Mucosa of descending colon (tissue), 3 donors: ENCODE data around the gene MAML2. TPM values are rescaled to one million over a fixed set of nuclear protein-coding genes. Genes with fewer than 3 reads are reported as not detected.
A peak's percentile ranks its signal among the peaks of the same experiment; 100 is the strongest.

Source experiments
- ATAC-seq: fragments of 200-7000 bp; cut with Tn5 transposase; one replicate; pipeline ENCODE4 v1.9.1; 2020; ENCODE audit warnings: mild to moderate bottlenecking, moderate library complexity
- DNase-seq, 3 donors: peaks; one replicate each; pipeline ENCODE4 v3.0.0-alpha.2; 2020
- H3K36me3 ChIP-seq: fragments of 200-600 bp; one replicate; pipeline ENCODE4 v1.8.0; 2021; ENCODE audit warnings: low read depth, mild to moderate bottlenecking
- H3K4me1 ChIP-seq: fragments of 200-600 bp; one replicate; pipeline ENCODE4 v1.8.0; 2021; ENCODE audit warnings: low read depth, mild to moderate bottlenecking
- H3K4me3 ChIP-seq: fragments of 200-600 bp; one replicate; pipeline ENCODE4 v1.8.0; 2021; ENCODE audit warnings: mild to moderate bottlenecking
- H3K9me3 ChIP-seq: fragments of 200-600 bp; one replicate; pipeline ENCODE4 v1.8.0; 2021; ENCODE audit warnings: mild to moderate bottlenecking
- intact Hi-C, 2 donors: fragments of 100-400 bp; cut with DNase I in 1 of 2; cut with micrococcal nuclease in 1 of 2; formaldehyde crosslinking; loops; one replicate each; pipeline versions ENCODE4 v1.11.0 to v1.11.1; 2022; cut with DNase I, micrococcal nuclease
- total RNA-seq, 3 donors: library from RNA; stranded (reverse); fragmentation: NEBNext Ultra II Directional in 2 of 3; extraction: Animal tissue kit (Norgen Biotek cat#: 25700) in 2 of 3; gene quantifications; one replicate each; pipeline versions ENCODE4 v1.2.1 to v1.2.4, GENCODE V29; 2021 to 2023
- TF ChIP-seq, protein P1 (sequence below): fragments of 200-600 bp; IDR thresholded peaks from one replicate; pipeline ENCODE4 v1.8.0; 2022; ENCODE audit warnings: antibody characterized with exemption, mild to moderate bottlenecking
- donor health status: DM: no; HTN: no; CAD: no; lungs with moderate emphysema.
- donor health status: DM: no; HTN: no; CAD: no.
- donor health status: DM: no; HTN: yes; CAD: no.

MAML2 gene
- total RNA-seq, 3 donors from 2014 or later: 15.2 to 26.4 (median 15.8) TPM

GRCh38 chr11:96063886-96064285 is 279.1 kb downstream of the MAML2 start:
- TF ChIP-seq, protein P1, sequence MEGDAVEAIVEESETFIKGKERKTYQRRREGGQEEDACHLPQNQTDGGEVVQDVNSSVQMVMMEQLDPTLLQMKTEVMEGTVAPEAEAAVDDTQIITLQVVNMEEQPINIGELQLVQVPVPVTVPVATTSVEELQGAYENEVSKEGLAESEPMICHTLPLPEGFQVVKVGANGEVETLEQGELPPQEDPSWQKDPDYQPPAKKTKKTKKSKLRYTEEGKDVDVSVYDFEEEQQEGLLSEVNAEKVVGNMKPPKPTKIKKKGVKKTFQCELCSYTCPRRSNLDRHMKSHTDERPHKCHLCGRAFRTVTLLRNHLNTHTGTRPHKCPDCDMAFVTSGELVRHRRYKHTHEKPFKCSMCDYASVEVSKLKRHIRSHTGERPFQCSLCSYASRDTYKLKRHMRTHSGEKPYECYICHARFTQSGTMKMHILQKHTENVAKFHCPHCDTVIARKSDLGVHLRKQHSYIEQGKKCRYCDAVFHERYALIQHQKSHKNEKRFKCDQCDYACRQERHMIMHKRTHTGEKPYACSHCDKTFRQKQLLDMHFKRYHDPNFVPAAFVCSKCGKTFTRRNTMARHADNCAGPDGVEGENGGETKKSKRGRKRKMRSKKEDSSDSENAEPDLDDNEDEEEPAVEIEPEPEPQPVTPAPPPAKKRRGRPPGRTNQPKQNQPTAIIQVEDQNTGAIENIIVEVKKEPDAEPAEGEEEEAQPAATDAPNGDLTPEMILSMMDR: no peak
- no peak for ATAC-seq
- Histone ChIP-seq H3K4me1 (peaks cover 5% of the 10 kb centered on the region), H3K9me3 (no peaks in the 10 kb centered on the region), H3K36me3 (no peaks in the 10 kb centered on the region), H3K4me3 (no peak overlapping the region)
- intact Hi-C loops: no loop called here
- no peak for DNase-seq

- ATAC-seq: no peak
- no peaks in the 10 kb centered on the region for H3K9me3 ChIP-seq
- intact Hi-C loops: no loop called here
- TF ChIP-seq, protein P1: no peak
- no peaks in the 10 kb centered on the region for H3K36me3 ChIP-seq
- H3K4me3 ChIP-seq: no peak overlapping the region
- no peak for DNase-seq
- peaks cover 4% of the 10 kb centered on the region for H3K4me1 ChIP-seq
Observed at GRCh38 chr11:96063053-96063452, 279.9 kb downstream of the MAML2 start.

DNA sequence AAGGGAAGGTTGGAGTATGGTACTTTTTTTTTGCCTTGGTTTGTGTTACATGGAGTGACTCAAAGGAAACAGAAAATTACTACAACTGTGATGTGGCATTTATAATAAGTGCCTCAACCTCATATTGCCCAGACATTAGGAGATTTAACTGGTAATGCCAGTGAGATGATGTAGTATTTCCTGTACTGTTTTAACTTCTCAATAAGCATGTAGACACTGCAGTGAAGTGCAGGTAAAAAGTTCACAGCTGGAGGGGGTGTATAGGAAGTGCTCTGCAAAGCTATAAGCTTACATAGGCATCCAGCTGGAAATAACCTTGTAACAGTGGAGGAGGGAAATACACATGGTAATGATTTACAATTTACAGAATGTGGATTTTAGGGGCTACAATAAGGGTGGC is 280.9 kb downstream of the MAML2 start:
- Histone ChIP-seq H3K36me3 (no peaks in the 10 kb centered on the region), H3K4me1 (no peaks in the 10 kb centered on the region), H3K4me3 (no peak overlapping the region), H3K9me3 (no peaks in the 10 kb centered on the region)
- intact Hi-C loops: no loop called here
- ATAC-seq (peak; percentile 36), DNase-seq (no peak)
- TF ChIP-seq, protein P1: no peak

GRCh38 chr11:96061730-96062129 is 281.3 kb downstream of the MAML2 start:
- Histone ChIP-seq H3K4me3 (no peak overlapping the region), H3K9me3 (no peaks in the 10 kb centered on the region), H3K36me3 (no peaks in the 10 kb centered on the region), H3K4me1 (no peaks in the 10 kb centered on the region)
- ATAC-seq: no peak
- DNase-seq: no peak
- intact Hi-C loops: no loop called here
- TF ChIP-seq, protein P1: no peak

DNA sequence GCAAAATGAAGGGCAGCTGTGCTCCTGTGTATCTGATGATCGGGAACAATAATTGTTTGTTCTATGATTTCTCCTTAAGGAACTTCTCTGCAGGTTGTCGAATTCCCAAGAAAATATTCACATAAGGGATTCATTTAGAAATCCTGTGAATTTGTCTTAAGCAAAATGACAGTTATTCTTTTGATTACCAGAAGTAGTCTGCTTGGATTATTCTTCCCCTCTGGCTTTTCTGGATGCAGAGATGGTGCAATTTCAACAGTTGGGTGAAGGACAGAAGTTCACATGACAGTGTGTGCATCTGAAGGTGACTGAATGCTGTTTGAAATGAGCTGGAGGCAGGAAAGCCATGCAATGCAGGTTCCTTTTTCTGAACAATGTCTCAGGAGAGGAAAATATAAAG is 281.9 kb downstream of the MAML2 start:
- TF ChIP-seq, protein P1: no peak
- H3K9me3 ChIP-seq: no peaks in the 10 kb centered on the region
- H3K36me3 ChIP-seq: no peaks in the 10 kb centered on the region
- intact Hi-C loops: no loop called here
- ATAC-seq: no peak
- DNase-seq: no peak
- no peaks in the 10 kb centered on the region for H3K4me1 ChIP-seq
- no peak overlapping the region for H3K4me3 ChIP-seq

DNA sequence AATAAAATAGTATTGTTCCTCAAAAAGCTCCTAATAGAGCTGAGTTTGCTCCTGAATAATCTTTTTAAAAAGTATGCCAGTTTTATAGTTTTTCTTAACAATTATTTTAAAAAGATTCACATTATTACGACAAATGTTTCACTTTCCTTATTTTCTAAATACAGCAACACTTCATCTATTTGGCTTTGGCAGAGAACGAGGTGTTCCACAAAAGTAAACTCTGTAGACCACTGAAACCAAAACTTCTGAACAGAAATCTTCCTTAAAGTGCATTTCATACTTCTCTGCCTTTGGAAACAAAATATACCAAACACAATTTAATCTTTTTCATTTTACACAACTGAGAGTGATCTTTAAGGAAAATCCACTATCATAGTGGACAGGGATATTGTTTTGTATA is 285.5 kb downstream of the MAML2 start:
- intact Hi-C loops: loop anchor here (5.0 kb wide), 1 partner anchor 285 kb away; the partner anchor contains the start of gene MAML2 (in 2 of the 2)
- H3K4me3 ChIP-seq: no peak overlapping the region

More for the DNA sequence above, 285.5 kb downstream of the MAML2 start:
- ATAC-seq: no peak
- TF ChIP-seq, protein P1: no peak
- H3K36me3 ChIP-seq: no peaks in the 10 kb centered on the region
- no peak for DNase-seq
- H3K9me3 ChIP-seq: no peaks in the 10 kb centered on the region
- H3K4me1 ChIP-seq: no peaks in the 10 kb centered on the region
